C4-2B (cell line): ENCODE measurements around the gene NFKB1.

ENCODE experiments used
- CTCF ChIP-seq: fragments of 450-650 bp; conservative IDR thresholded peaks from 2 replicates; pipeline ENCODE4 v1.5.1; 2017; ENCODE audit warnings: mild to moderate bottlenecking
- ZFX ChIP-seq: fragments of 450-650 bp; IDR thresholded peaks from 2 replicates; pipeline ENCODE4 v1.6.1; 2017

- TF ChIP-seq CTCF (no peak), ZFX (no peak)
Measured at GRCh38 chr4:102547973-102548372, 46.8 kb downstream of the NFKB1 start.
